ENCODE results near the gene TSFM.
"Not testable (repeated sequence)": the region's sequence is repeated elsewhere in the genome, so short reads cannot be mapped to it uniquely, and the experiment has no call there.

Gene TSFM

GRCh38 chr12:57813971-57814772, 31.6 kb downstream of the TSFM start:
- DNase-seq (ENCODE audit: low read depth in 3 of 3, low spot score in 1 of 3), result no peak

- DNase-seq (ENCODE audit: low read depth in 3 of 3, low spot score in 1 of 3), result no peak
Measured at GRCh38 chr12:57815177-57816000, 32.8 kb downstream of the TSFM start.

- no peak for DNase-seq (ENCODE audit: low read depth in 3 of 3, low spot score in 1 of 3)
Measured at GRCh38 chr12:57816001-57816854, 33.6 kb downstream of the TSFM start.

- DNase-seq (ENCODE audit: low read depth in 3 of 3, low spot score in 1 of 3), result no peak
Measured at GRCh38 chr12:57816855-57817151, 34.2 kb downstream of the TSFM start.

GRCh38 chr12:57817261-57817989, 34.8 kb downstream of the TSFM start:
- no peak for DNase-seq (ENCODE audit: low read depth in 3 of 3, low spot score in 1 of 3)

- DNase-seq (ENCODE audit: low read depth in 3 of 3, low spot score in 1 of 3), result not testable (repeated sequence)
Measured at GRCh38 chr12:57817990-57818331, 35.4 kb downstream of the TSFM start.

- DNase-seq (ENCODE audit: low read depth in 3 of 3, low spot score in 1 of 3), result not testable (repeated sequence)
Measured at GRCh38 chr12:57820119-57820518, 37.5 kb downstream of the TSFM start.

- not testable (repeated sequence) for DNase-seq (ENCODE audit: low read depth in 3 of 3, low spot score in 1 of 3)
Measured at GRCh38 chr12:57821015-57821414, 38.4 kb downstream of the TSFM start.

- no peak for DNase-seq (ENCODE audit: low read depth in 3 of 3, low spot score in 1 of 3)
Measured at GRCh38 chr12:57821474-57822214, 39.1 kb downstream of the TSFM start.

GRCh38 chr12:57822392-57823130, 40.0 kb downstream of the TSFM start:
- no peak for DNase-seq (ENCODE audit: low read depth in 3 of 3, low spot score in 1 of 3)

- no peak for DNase-seq (ENCODE audit: low read depth in 3 of 3, low spot score in 1 of 3)
Measured at GRCh38 chr12:57823131-57823907, 40.7 kb downstream of the TSFM start.

- DNase-seq (ENCODE audit: low read depth in 3 of 3, low spot score in 1 of 3), result no peak
Measured at GRCh38 chr12:57823908-57824640, 41.5 kb downstream of the TSFM start.

- no peak for DNase-seq (ENCODE audit: low read depth in 3 of 3, low spot score in 1 of 3)
Measured at GRCh38 chr12:57825451-57825850, 42.9 kb downstream of the TSFM start.

- no peak for DNase-seq (ENCODE audit: low read depth in 3 of 3, low spot score in 1 of 3)
Measured at GRCh38 chr12:57826400-57826799, 43.8 kb downstream of the TSFM start.

- no peak for DNase-seq (ENCODE audit: low read depth in 3 of 3, low spot score in 1 of 3)
Measured at GRCh38 chr12:57826966-57827365, 44.4 kb downstream of the TSFM start.

GRCh38 chr12:57829025-57829777, 46.6 kb downstream of the TSFM start:
- no peak for DNase-seq (ENCODE audit: low read depth in 3 of 3, low spot score in 1 of 3)

GRCh38 chr12:57830393-57830792, 47.8 kb downstream of the TSFM start:
- no peak for DNase-seq (ENCODE audit: low read depth in 3 of 3, low spot score in 1 of 3)
